Activated CD4-positive, alpha-beta T cell treated with anti-CD3 and anti-CD28 coated beads, Interleukin-2, amount 50 U/mL, for 4 hours (primary cell): Measurements from ENCODE around the gene TC2N.
A peak's percentile ranks its signal among the peaks of the same experiment; 100 is the strongest.
"Not testable (repeated sequence)": the region's sequence is repeated elsewhere in the genome, so short reads cannot be mapped to it uniquely, and the experiment has no call there.

Source experiments
- DNase-seq, 2 experiments: peaks; one replicate each; pipeline ENCODE4 v3.0.0-alpha.2; 2020

The TC2N gene

DNA sequence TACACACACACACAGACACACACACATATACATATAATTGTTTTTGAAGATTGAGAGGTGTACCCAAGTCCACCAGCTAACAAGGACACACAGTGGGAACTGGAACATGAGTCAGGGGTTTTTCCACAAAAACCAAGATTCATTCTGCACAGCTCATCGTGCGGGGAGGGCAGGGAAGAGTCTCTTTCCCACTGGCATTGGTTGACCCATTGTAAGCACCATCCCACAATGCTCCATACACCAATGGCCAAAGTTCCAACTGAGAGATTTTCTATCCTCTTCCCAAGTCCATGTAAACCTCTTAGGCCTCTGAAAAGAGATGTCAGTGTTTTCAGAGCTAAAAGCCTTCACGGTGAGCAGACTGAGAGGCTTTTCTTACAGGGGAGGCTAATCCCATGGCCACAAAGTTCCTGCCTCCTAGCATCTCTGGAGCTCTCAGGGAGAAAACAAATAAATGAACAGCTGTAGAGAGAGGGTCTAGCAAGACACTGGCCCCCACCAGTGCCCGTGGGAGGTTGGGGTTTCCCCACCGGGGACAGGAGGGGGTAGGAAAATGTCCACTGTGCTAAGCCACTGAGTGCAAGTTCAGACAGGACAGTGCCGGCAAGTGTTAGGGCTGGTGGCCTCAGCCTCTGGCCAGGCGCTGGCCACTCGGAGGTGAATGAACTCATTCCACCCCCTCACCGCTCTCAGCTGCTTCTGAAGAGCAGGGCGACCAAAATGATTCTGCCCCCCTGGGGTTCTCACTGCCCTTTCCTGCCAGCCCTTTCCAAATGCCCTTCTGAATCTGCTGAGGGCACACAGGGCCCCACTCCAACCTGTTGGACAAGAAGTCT lies 21.5 kb upstream of the TC2N start:
- DNase-seq: no peak

DNA sequence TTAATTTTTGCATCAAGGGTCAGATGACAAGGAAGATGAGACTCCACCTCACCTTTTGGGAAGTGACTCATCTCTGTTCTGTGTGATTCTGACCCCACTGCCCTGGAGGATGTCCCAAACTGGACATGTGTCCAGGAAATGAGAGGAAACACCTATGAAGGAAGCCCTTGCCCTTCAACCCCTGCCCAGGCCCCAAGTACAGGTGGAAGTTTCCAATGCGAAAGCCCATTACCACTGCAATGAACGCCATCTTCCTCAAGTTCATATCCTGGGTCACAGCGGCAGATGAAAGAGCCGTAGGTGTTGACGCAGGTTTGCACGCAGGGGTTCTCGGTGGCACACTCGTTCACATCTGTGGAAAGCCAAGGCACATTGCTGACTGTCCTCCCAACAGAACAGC lies 19.6 kb upstream of the TC2N start:
- no peak for DNase-seq

DNA sequence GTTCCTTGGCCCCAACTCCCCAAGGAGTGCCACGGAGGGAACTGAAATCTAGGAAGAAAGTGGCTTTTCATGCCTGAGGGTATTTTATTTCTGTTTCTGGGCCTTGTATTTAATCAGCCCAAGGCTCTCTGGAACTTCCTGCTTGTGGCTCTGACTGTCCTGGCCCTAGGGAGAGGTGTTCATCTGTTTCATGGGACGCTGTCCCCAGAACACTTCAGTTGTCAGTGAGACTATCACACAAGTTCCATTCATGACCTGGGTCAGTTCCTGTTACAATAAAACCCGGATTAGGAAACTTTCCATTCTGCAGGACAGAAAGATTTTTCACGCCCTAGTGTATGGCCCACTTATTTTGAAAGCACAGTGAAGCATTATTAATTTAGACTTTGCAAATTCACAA lies 18.5 kb upstream of the TC2N start:
- no peak for DNase-seq

DNA sequence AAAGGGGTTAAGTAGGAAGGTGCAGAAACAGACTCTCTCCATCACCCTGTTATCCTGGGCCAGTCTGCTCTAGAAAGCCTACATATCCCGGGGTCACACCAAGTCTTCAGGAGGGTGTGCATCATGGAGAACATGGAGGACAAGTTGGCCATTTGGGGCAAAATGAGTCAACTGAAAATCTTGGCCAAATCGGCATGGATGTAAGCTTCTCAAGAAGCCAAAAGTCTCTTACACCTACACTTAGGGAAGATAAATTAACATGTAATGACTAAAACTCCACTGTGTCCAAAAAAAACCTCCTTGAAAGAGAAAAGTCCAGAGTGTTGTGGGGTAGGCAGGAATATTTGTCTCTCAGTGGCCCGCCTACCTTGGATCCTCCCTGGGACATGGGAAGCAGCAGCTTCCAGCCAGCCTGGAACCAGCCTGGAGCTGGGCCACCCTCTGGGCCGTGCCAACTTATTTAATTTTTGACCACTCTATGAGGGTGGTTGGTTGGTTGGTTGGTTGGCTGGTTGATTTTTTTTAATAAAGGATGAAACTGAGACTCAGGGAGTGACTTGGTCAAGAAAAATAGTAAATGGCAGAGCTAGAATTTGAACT lies 17.9 kb upstream of the TC2N start:
- DNase-seq: no peak

DNA sequence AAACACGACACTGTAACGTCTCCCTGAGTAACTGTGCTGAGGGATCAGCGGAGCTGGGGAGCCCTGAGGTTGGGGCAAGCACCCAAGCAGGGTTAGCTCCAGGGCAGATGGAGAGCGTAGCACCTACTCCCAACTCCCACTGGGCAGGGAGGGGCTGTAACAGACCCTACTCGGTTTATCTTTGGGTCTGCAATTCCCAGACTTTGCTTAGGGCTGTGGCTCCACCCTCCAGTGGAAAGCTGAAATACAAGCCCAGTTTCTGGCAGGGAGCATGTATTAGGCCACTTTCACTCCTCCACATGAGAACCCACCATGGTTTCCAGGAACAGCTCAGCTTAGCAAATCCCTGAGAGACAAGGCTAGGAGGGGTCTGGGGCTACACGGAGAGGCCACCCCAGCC lies 17.3 kb upstream of the TC2N start:
- DNase-seq: no peak

DNA sequence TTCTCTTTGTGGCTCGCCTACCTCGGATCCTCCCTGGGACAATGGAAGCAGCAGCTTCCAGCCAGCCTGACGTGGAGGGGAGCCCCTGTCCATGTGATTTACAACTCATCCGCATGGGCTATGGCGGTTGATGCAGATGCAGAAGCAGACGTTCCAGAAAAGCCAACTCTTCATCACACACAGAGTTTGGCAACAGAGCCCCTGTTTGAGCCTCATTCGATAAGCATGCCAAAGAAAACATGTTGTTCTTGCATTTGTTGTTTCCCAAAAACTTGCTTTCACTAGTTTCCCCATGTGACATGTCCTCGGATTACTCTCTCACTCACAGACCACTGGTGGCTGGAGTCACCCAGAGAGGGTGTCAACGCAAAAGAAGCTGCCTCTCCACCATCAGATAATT lies 16.4 kb upstream of the TC2N start:
- DNase-seq: no peak

DNA sequence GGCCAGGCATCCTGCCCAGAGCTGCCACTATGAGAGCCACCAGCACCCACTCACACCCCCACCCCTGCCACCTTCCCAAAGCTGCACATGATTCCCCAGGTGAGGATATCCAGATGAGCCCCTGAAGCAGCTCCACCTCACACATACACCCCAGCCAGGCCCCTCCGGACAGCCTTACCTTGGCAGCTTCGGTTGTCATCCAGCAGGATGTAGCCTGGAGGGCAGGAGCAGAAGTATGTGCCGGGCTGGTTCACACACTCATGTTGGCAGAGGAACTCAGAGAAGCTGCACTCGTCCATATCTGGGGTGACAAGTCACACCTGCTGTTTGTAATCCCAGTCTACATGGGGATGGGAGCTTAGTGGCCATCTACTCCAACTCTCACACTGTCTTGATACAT lies 15.4 kb upstream of the TC2N start:
- no peak for DNase-seq

DNA sequence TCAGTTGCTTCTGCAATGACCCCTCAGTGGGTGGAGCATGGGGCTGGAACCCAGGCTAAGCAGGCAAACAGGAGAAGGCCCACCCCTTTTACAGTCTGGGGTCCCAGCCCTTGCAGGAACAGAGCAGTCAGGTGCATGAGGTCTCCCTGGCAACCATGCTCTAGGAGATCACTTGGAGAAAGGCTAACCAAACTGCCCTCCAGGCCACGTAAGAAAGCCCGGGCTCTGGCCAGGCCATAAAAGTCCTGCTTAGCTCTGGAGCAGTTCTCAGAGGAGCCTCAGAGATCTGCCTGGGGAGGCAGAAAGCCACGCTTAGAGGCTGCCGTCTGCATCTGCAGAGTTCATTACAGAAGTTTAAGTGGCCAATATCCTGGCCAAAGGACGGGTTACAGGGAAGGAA lies 15.0 kb upstream of the TC2N start:
- DNase-seq: no peak

DNA sequence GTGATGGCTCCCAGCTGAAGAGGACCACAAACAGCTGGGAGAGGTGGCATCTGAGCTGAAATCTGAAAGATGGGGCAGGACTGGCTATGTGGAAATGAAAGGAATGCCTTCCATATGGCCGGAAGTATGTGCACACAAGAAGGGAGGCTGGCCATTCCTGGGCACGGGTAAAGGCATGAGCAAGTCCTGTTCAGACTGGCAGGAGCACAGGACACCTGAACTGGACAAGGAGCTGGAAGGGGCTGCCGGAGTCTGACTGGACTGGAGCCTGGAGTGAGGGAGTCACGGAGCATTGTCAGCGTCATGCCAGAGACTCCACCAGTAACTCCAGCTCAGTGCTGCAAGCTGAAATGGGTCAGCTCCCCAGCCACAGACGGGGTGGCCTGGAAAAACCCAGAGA lies 11.9 kb upstream of the TC2N start:
- no peak for DNase-seq

DNA sequence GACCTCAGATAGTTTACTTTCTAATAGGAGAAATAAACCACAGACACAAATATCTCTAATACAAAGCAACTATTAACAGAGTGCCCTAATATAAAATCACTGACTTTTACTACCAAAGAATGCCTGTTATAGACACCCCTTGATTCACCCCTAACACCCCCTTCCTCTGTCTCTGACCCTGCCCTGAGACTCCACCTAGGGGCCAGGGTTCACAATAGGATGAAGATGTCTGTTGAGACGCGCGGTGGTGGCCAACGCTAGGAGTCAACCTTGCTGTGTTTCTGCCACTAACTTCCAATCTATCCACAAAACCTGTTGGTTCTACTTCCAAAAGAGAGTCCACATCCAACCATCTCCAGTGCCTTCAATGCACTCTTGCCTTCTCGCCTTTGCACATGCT lies 10.9 kb upstream of the TC2N start:
- no peak for DNase-seq

DNA sequence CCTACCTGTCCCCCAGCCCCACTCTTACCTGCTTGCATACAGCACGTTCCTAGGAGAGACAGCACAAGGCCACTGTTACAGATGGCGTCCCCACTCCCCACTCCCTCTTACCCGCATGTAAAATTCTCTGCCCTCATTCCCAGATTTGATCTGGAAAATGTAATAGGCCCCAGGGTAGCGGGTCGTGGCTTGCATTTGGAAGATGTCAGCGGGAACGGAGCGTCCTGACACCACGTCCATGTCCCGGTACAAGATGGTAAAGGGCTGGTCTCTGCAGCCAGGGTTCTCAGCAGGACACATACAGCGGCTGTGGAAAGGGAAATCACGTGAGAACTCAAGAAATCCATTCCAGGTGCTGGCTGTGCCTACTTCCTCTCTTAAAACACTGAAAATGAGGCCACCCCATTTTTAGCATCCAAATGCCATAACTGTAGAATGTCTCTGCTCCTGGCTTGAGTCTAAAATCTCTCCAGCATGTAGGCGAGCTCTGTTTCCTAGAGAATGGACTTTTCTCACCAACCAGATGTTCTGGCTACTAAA lies 10.1 kb upstream of the TC2N start:
- no peak for DNase-seq

DNA sequence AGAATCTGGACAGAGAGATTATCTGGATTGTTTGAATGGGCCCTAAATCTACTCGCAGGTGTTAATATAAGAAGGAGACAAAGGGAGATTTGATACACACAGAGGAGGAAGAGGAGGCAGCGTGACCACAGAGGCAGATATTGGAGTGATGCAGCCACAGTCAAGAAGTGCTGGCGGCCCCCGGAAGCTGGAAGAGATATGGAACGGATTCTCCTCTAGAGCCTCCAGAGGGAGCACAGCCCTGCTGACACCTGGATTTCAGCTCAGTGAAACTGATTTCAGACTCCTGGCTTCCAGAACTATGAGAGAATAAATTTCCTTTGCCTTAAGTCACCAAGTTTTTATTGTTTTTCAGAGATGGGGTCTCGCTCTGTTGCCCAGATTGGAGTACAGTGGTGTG lies 9.2 kb upstream of the TC2N start:
- no peak for DNase-seq

DNA sequence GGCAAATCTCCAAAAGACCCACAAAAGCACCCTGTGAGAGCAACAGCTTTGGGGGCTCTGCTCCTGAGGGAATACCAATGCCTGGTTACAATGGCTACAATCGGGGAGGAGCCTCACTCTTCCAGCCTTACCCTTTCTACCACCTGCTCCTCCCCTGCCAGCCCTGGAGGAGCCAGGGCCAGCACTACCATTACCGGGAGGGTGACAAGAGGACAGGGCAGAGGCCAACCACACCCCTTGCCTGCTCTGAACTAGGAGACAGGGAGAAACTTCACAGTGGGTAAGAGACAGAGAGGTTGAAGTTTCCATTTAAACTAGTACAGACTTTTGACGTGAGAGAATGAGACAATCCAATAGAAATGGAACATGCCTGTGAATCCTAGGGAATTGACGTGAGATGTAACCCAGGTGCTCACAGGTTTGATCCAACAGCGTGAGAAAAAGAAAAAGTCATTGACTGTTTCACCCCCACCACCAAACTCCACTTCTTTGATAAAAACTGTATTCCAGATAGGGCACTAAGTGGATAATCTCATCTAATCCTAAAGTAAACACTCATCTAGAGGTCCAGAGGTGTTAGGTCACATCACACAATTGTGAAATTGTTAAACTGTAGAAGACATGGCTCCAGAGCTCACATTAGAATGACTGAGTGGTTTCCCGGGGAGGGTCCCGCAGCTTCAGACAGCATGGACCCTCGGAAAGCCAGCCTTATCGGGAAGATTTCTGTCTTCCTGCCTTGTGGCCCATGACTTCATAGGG lies 8.4 kb upstream of the TC2N start:
- DNase-seq: no peak

DNA sequence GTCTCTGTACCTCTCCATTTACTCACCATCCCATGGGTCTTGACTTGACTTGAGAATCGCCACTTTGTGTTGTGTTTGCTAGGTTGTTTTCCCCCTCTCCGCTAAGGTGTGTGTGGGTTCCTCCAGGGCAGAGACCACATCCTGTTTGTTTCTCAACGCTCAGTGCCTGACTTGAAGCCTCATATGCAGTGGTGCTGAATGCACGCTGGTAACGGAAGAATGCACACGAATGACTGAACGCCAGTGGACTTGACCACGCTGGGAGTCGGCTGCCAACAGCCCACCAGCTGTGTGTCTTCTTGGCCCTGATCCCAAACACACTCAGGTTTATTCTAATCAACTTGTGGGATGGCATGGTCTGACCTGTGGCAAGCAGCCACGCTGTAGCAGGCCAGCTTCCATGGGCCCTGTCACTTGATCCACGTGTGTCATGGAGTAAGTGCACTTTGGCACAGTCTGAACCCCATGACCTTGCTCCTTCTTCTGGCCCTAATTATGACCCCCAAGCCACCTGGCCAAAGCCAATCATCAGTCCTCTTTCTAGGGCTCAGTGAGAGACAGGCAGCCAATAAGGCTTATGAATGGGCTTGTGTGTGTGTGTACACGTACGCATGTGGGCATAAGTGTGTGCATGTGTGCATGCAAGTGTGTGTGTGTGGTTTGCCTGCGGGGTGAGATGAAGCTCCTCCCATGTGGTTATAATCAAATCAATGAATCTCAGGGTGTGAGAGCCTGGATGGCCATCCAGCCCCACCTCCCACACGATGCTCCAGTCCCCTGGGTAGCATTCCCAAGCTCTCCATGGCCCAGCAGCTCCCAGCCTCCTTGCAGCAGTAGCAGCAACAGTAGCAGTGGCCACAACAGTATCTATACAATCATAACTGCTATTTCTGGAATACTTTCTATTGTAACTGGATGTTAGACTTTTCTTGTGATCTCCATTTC lies 6.4 kb upstream of the TC2N start:
- peak; percentile 50 to 54 for DNase-seq

DNA sequence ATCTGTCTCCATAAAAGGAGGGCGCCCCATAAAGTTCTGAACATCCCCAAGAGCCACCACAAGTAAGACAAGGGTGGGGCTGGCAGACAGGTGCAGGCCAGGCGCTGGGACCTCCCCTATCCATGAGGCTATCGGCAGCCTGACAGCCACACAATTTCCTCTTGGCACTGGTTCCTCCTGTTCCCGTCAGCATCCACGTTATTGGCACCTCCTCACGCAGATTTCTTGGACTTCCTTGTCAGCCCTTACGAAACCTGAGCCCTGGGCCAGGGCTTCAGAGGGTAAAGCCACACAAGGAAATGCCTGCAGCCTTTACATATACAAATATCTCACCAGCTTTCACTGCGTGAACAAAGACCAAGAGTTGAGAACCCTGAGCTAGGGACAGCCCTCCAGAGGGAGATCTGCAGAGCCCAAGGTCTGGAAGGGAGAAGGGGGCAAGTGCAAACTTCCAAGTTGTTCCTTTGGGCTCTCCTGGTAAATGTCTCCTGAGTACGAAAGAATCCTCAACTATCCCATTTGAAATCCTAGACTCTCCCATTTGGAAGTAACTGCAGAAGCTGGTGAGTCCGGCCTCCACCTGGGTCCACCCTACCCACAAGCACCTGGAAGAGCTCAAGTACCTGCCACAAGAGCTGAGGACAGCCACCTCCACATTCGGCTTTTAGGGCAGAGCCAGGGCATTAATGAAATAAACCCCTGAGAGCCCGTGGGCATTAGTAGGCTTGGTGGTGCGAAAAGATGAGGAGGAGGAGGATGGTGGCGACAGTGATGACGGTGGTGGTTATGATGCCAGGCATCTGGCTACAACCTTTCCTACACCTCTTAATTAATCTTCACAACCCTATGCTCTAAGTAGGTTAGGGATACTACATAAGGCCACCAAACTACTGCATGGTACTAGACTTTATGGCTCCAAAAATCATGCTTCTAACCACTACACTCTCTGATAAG lies 5.5 kb upstream of the TC2N start:
- DNase-seq: no peak

DNA sequence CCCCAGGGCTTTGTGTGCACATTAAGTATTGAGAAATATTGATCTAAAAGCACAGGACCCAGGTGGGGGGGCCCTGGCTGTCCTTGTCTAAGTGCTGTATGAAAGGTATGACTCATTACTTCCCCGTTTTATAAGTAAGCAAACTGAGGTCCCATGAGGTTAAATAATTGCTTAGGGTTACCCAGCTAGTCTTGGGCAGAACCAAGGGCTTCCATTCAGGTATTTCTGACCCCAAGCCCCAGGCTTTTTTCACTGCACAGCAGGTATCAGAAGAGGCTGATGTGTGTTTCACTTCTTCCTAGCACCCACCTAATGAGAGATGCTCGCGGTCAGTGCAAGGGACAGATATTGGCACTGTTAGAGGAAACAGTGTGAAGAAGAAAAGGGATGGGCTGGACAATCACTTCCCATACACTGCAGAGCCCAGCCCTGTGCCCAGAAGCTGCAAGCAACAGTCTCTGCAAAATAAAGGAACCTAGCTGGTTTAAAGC lies 4.7 kb upstream of the TC2N start:
- DNase-seq: peak; percentile 57 to 59

DNA sequence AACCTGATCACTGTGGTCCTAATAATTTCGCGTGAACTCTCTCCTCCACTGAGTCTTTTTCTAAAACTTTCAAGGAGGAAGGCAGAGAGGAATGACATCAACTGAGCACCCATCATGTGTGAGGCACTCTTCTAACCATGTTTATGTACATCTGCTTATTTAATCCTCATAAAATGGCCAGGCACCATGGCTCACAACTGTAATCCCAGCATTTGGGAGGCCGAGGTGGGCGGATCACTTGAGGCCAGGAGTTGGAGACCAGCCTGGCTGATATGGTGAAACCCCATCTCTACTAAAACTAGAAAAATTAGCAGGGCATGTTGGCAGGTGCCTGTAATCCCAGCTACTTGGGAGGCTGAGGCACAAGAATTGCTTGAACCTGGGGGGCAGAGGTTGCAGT lies 4.1 kb upstream of the TC2N start:
- not testable (repeated sequence) for DNase-seq

DNA sequence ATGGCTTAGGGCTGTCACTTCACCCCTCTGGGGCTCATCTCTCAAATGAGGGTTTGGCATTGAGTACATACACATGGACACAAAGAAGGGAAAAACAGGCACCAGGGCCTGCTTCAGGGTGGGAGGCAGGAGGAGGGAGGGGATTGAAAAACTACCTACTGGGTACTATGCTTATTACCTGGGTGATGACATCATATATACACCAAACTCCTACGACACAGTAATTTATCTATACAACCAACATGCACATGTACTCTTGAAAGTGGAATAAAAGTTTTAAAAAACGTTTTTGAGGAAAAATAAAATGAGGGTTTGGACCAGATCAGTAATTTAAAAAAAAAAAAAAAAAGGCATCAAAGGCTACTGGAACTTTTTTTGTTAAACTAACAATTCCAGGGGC lies 3.6 kb upstream of the TC2N start:
- no peak for DNase-seq

DNA sequence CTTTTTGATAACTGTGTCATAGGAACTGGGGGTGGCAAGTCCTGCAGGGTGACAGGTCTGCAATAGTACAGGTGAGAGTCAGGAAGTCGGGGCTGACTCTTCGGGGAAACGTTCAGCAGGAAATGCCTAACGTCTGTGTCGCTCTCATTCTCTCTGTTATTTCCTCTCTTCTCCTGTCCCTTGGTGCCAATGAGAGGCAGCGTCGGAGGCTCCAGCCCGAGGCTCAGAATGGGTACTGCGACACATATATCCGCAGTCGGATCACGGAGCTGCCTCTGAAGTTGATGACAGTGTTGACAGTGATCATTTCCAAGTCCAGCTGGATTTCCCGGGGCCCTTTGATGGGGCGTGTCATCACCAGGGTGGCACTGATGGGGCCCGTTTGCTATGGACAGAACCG lies 2.7 kb upstream of the TC2N start:
- peak; percentile 64 to 65 for DNase-seq

DNA sequence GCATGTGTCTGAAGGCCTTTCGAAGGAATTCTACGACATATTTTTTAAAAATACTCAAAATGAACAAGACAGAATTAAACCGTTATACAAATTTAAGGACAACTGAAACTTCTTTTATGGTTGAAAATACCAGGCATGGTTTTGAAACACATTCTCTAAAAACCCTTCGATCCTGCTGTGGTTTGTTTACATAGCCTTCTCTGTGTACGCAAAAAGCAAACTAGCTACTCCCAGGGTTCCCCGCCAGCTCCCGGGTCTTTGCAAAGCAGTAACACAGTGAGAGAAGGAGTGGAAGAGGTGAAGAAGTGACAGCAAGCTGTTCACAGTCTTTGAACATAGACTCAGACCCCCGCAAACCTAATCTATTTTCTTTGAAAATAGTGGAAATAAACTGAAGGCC lies 2.2 kb upstream of the TC2N start:
- DNase-seq: no peak
